ENCODE results near the gene RRP1.

The RRP1 gene

GRCh38 chr21:43832158-43832550 is 42.8 kb downstream of the RRP1 start:
- no peak for DNase-seq (ENCODE audit: low read depth)
- H3K4me3 ChIP-seq (ENCODE audit: low read depth, low read length) = no peak overlapping the region
- no peak for TF ChIP-seq CTCF (IDR thresholded peaks at IDR 0.05; ENCODE audit: control insufficient read depth, extremely low read depth, insufficient read depth)

GRCh38 chr21:43832648-43833047 is 43.3 kb downstream of the RRP1 start:
- DNase-seq (ENCODE audit: low read depth) = no peak
- TF ChIP-seq CTCF (IDR thresholded peaks at IDR 0.05; ENCODE audit: control insufficient read depth, extremely low read depth, insufficient read depth) = no peak
- H3K4me3 ChIP-seq (ENCODE audit: low read depth, low read length) = no peak overlapping the region

GRCh38 chr21:43834146-43834905 is 44.9 kb downstream of the RRP1 start:
- no peak for DNase-seq (ENCODE audit: low read depth)
- no peak overlapping the region for H3K4me3 ChIP-seq (ENCODE audit: low read depth, low read length)
- no peak for TF ChIP-seq CTCF (IDR thresholded peaks at IDR 0.05; ENCODE audit: control insufficient read depth, extremely low read depth, insufficient read depth)

- no peak for TF ChIP-seq CTCF (IDR thresholded peaks at IDR 0.05; ENCODE audit: control insufficient read depth, extremely low read depth, insufficient read depth)
- H3K4me3 ChIP-seq (ENCODE audit: low read depth, low read length) = no peak overlapping the region
- no peak for DNase-seq (ENCODE audit: low read depth)
Observed at GRCh38 chr21:43835050-43835449, 45.7 kb downstream of the RRP1 start.

GRCh38 chr21:43835861-43836260 is 46.5 kb downstream of the RRP1 start:
- no peak overlapping the region for H3K4me3 ChIP-seq (ENCODE audit: low read depth, low read length)
- no peak for TF ChIP-seq CTCF (IDR thresholded peaks at IDR 0.05; ENCODE audit: control insufficient read depth, extremely low read depth, insufficient read depth)
- no peak for DNase-seq (ENCODE audit: low read depth)

GRCh38 chr21:43836616-43837015 is 47.2 kb downstream of the RRP1 start:
- no peak for TF ChIP-seq CTCF (IDR thresholded peaks at IDR 0.05; ENCODE audit: control insufficient read depth, extremely low read depth, insufficient read depth)
- DNase-seq (ENCODE audit: low read depth) = no peak
- H3K4me3 ChIP-seq (ENCODE audit: low read depth, low read length) = no peak overlapping the region

- DNase-seq (ENCODE audit: low read depth) = no peak
- TF ChIP-seq CTCF (IDR thresholded peaks at IDR 0.05; ENCODE audit: control insufficient read depth, extremely low read depth, insufficient read depth) = no peak
- no peak overlapping the region for H3K4me3 ChIP-seq (ENCODE audit: low read depth, low read length)
Observed at GRCh38 chr21:43840259-43840658, 50.9 kb downstream of the RRP1 start.

Data from LNCaP clone FGC (cell line).